HG02571 (cell line): ENCODE results near the gene ASB1.
"Not testable (repeated sequence)": the region's sequence is repeated elsewhere in the genome, so short reads cannot be mapped to it uniquely, and the experiment has no call there.

Experiments
- ATAC-seq: cut with Tn5 transposase; IDR thresholded peaks from one replicate; pipeline ENCODE4 v1.9.1; 2021; ENCODE audit warnings: mild to moderate bottlenecking, moderate library complexity; ENCODE audit not compliant: unreplicated experiment

ASB1 gene

GRCh38 chr2:238403632-238404405 lies 22.9 kb upstream of the ASB1 start:
- ATAC-seq: no peak

DNA sequence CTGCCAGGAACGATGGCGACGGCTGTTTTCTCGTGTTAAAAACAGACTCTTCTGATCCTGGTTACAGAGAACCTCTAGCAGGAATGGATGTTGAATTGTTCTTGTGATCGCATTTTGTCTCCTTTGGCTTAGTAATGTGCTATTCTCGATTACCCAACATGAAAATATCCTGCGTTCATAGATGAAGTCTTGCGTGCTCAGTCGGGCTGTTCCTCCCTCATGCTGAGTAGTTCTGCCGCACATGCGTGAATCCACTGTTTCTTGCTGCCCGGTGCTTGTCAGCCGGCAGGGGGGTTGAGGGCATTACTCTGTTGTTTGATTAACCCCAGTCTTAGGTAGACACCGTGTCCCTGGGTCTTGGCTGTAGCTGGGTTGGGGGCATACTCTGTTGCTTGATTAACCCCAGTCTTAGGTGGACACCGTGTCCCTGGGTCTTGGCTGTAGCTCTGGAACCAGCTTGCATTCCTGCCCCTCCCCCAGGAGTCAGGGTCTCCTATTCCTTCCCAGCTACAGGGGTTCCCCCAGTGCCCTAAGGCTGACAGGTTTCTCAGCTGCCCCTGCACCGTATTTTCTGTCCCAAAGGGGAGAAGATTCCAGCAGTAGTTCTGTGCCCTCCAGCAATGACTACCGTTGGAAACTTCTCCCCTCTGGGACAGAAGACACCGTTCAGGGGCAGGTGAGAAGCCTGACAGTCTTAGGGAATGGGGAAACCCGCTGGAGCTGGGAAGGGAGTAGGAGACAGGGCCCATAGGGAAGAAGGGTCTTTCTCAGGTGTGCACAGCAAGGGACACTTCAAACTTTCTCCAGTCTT lies 22.1 kb upstream of the ASB1 start:
- ATAC-seq: no peak

GRCh38 chr2:238405217-238405555 lies 21.5 kb upstream of the ASB1 start:
- not testable (repeated sequence) for ATAC-seq

GRCh38 chr2:238406221-238406997 lies 20.3 kb upstream of the ASB1 start:
- ATAC-seq: no peak

GRCh38 chr2:238406998-238407285 lies 19.8 kb upstream of the ASB1 start:
- ATAC-seq: no peak

GRCh38 chr2:238407566-238407965 lies 19.2 kb upstream of the ASB1 start:
- no peak for ATAC-seq

GRCh38 chr2:238408615-238409340 lies 17.9 kb upstream of the ASB1 start:
- no peak for ATAC-seq

- ATAC-seq: no peak
Observed at GRCh38 chr2:238409341-238410199, 17.2 kb upstream of the ASB1 start.

DNA sequence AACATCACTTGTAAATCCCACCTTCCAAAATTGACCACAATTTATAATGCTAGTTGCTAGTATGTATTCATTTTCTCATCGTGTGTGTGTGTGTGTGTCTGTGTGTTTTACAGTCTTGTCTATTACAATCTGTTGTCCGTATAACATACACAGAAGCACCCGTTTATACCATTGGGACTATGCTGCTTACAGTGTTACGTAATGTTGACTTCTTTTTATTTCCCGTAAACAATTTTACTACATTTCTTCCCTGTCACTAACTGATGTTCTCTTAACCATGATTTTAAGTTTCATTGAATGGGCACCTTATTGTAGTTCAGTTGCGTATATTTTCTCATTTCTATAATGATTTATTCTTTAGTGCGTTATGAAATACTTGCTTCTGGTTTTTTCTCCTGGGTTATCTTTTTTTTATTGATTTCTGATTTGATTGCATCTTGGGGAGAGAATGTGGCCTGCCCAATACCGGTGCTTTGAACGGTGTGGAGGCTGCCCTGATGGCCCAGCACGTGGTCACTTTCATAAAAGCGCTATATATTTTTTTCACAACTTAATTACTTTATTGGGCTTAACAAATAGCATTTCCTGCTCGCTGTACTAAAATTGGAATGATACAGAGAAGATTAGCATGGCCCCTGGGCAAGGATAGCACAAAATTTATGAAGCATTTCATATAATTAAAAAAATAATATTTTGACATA lies 14.5 kb upstream of the ASB1 start:
- ATAC-seq: no peak

DNA sequence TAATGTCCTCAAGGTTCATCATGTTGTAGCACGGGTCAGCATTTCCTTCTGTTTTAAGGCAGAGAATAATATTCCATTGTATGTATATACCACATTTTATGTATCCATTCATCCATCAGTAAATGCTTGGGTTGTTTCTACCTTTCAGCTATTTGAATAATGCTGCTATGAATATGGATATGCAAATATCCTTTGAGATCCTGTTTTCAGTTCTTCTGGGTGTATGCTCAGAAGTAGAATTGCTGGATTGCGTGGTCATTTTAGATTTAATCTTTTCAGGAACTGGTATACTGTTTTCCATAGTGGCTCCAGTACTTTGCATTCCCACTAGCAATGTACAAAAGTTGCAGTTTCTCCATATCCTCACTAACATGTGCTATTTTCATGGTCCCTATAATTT lies 13.4 kb upstream of the ASB1 start:
- ATAC-seq: no peak

- no peak for ATAC-seq
Observed at GRCh38 chr2:238415036-238415764, 11.5 kb upstream of the ASB1 start.

DNA sequence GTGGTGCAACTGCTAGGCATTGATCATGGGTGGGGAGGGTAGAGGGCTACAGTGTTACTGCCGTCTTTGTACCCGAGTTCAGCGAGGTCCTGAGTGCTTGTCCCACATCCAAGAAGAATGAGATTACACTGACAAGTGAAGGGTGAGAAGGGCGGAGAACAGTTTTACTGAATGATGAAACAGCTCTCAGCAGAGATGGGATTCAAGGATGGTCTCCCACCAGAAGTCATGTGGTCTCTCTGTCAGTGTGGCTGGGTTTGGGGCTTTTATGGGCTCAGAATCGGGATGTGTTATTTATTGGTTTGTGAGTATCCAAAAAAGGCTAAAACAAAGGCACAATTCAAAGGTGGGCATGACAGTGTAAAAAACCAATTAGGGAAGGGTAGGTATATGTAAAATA lies 10.8 kb upstream of the ASB1 start:
- ATAC-seq: no peak

DNA sequence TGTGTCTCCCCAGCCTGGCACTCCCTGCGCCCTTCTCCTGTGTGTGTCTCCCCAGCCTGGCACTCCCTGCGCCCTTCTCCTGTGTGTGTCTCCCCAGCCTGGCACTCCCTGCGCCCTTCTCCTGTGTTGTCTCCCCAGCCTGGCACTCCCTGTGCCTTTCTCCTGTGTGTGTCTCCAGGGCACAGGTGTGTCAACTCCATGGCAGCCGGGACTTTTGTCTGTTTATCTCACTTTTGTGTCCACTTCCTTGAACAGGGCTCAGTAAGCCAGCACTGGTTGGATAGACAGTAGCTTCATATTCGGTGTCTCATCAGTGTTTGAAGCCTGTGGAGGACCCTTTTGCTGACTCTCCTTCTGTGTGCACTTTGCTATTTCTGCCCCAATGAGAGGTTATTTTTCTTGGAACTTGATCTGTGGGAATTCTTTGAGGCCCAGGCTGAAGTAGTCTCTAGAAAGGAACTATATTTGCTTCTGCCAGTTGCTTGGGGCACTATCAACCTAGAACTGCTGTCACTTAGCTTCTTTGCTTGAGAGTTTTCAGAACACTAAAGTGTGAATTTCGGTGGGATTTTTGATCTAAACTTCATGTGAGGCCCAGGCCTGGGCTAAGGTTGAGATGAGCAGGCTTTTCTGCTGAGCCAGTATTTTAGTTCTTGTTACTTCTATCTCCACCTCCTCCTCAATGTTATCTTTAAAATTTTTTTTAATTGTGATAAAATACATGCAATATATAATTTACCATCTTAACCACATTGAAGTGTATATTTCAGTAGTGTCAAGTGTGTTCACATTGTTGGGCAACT lies 8.3 kb upstream of the ASB1 start:
- ATAC-seq: no peak

- no peak for ATAC-seq
Observed at GRCh38 chr2:238418999-238419546, 7.7 kb upstream of the ASB1 start.

- no peak for ATAC-seq
Observed at GRCh38 chr2:238420442-238420841, 6.3 kb upstream of the ASB1 start.

DNA sequence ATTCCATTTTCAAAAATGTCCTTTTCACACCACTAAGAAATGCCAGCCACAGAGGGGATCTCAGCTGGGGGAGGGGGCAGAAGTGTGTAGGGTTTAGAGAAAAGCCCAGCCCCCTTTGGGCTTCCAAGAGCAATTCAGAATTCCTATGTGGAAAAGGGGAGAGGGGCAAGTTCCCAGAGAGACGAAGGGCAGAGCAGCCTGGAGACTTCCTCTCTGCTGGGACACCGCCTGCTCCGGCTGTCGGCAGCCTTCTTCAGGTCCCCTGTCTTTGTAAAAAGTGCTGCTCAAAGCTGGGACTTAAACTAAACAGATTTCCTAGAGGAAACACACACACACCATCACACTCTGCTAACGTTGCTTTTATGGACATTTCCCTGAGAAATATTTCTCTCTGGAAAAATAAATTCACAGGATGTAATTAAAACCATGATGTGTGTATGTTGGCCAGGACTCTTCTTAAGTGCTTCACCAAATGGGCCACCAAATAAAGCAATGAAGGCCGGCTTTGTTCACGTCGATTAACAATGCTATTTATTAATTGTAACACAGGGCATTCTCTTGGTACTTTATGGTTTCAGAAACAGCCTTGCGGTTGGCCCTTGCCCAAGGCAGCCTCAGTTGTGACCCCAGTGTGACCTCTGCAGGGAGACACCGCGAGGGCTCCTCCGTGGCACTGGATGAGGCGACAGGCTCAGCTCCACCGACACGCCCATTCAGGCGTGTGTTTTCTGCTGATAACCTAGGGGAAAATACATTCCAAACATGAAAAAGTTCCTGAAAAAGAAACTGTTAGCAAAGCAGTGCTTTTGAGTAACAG lies 5.6 kb upstream of the ASB1 start:
- no peak for ATAC-seq

GRCh38 chr2:238421695-238422035 lies 5.1 kb upstream of the ASB1 start:
- ATAC-seq: no peak
